ENCODE results near the gene RFPL1. TPM values are rescaled to one million over a fixed set of nuclear protein-coding genes. Genes with fewer than 3 reads are reported as not detected.

The RFPL1 gene
- total RNA-seq, 1 donor from 2014 or later, result 0.54 TPM

DNA sequence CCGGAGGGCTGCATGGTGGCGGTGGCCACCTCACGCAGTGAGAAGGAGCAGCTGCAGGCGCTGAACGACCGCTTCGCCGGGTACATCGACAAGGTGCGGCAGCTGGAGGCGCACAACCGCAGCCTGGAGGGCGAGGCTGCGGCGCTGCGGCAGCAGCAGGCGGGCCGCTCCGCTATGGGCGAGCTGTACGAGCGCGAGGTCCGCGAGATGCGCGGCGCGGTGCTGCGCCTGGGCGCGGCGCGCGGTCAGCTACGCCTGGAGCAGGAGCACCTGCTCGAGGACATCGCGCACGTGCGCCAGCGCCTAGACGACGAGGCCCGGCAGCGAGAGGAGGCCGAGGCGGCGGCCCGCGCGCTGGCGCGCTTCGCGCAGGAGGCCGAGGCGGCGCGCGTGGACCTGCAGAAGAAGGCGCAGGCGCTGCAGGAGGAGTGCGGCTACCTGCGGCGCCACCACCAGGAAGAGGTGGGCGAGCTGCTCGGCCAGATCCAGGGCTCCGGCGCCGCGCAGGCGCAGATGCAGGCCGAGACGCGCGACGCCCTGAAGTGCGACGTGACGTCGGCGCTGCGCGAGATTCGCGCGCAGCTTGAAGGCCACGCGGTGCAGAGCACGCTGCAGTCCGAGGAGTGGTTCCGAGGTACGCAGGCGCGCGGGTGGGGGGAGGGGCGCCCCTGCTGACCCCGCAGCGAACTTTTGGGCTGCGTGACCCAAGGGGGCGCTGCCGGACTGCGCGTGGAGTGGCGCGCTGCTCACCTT, 42.3 kb downstream of the RFPL1 start:
- H3K27ac Mint-ChIP-seq, result no peak overlapping the region
- no peaks in the 10 kb centered on the region for H3K36me3 Mint-ChIP-seq
- H3K9me3 Mint-ChIP-seq, result no peaks in the 10 kb centered on the region
- peaks cover 71% of the 10 kb centered on the region for H3K27me3 Mint-ChIP-seq (ENCODE audit: low read depth)
- DNase-seq (ENCODE audit: low spot score in 2 of 2, unreplicated experiment in 2 of 2), result peak in 1 of 2 experiments; percentile 57
- H3K4me3 Mint-ChIP-seq, result peak overlapping the region; percentile 63
- TF ChIP-seq, protein P1, sequence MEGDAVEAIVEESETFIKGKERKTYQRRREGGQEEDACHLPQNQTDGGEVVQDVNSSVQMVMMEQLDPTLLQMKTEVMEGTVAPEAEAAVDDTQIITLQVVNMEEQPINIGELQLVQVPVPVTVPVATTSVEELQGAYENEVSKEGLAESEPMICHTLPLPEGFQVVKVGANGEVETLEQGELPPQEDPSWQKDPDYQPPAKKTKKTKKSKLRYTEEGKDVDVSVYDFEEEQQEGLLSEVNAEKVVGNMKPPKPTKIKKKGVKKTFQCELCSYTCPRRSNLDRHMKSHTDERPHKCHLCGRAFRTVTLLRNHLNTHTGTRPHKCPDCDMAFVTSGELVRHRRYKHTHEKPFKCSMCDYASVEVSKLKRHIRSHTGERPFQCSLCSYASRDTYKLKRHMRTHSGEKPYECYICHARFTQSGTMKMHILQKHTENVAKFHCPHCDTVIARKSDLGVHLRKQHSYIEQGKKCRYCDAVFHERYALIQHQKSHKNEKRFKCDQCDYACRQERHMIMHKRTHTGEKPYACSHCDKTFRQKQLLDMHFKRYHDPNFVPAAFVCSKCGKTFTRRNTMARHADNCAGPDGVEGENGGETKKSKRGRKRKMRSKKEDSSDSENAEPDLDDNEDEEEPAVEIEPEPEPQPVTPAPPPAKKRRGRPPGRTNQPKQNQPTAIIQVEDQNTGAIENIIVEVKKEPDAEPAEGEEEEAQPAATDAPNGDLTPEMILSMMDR (IDR thresholded peaks at IDR 0.05; ENCODE audit: unreplicated experiment), result no peak
- H3K4me1 Mint-ChIP-seq, result peaks cover 24% of the 10 kb centered on the region

DNA sequence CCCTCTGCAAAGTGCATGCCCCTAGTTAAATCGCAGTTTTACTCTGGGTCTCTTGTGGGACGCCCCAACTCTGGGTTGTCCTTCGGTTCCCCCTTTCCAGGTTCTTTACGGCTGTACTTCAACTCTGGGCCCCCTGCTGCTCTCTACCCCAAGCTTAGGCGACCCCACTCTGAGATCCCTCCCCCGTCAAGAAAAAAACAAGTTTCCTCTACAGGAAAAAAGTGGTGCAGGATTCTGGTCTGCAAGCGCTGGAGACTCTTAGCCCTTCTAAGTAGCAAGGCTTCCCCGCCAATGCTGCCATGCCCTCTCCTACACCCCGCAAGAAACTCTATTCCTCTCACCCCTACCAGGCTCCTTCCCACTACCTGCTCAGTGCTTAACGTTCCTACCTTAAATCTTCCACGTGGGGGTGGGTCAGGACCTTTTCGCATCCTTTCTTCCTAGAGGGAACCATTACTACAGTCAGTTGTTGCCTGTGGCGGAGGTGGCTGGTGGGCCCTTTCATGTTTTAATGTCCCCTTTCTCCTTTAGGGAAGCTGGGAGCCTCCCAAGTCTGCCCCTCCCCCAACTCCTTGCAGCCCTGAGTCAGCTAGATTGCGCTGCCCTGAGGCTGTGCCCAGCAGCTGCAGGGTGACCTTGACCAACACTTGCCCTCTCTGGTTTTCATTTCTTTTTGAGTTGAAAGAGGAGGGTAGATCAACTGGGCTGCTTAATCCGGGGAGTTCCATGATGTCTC, 43.0 kb downstream of the RFPL1 start:
- TF ChIP-seq, protein P1 (IDR thresholded peaks at IDR 0.05; ENCODE audit: unreplicated experiment), result no peak
- Mint-ChIP-seq H3K27me3 (ENCODE audit: low read depth) (peaks cover 64% of the 10 kb centered on the region), H3K27ac (no peak overlapping the region)

DNA sequence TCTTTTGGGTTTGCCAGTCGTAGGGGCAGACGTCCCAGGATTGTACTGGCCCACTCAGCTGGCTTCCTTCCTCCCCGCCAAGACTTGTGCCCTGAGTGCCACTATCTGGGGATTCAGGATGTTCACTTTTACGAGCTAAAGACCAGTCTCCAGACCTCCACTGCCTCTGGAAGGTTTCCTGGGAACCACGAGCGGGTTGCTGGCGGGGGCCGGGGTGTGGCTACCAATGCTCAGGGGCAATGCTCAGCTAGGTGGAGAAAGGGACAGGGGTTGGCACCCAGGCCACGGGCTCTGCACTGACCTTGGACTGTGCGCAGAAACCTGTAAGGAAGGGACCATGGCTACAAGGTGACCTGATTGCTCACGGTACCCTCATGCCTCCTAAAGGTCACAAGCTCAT, 43.9 kb downstream of the RFPL1 start:
- Mint-ChIP-seq H3K4me1 (peaks cover 24% of the 10 kb centered on the region), H3K4me3 (peak overlapping the region; percentile 63), H3K27ac (no peak overlapping the region), H3K9me3 (no peaks in the 10 kb centered on the region), H3K27me3 (ENCODE audit: low read depth) (peaks cover 55% of the 10 kb centered on the region), H3K36me3 (no peaks in the 10 kb centered on the region)
- DNase-seq (ENCODE audit: low spot score in 2 of 2, unreplicated experiment in 2 of 2), result no peak
- TF ChIP-seq, protein P1 (IDR thresholded peaks at IDR 0.05; ENCODE audit: unreplicated experiment), result no peak

More for the DNA sequence above, 43.0 kb downstream of the RFPL1 start:
- Mint-ChIP-seq H3K4me1 (peaks cover 24% of the 10 kb centered on the region), H3K36me3 (no peaks in the 10 kb centered on the region), H3K4me3 (peak overlapping the region; percentile 63), H3K9me3 (no peaks in the 10 kb centered on the region)
- no peak for DNase-seq (ENCODE audit: low spot score in 2 of 2, unreplicated experiment in 2 of 2)

DNA sequence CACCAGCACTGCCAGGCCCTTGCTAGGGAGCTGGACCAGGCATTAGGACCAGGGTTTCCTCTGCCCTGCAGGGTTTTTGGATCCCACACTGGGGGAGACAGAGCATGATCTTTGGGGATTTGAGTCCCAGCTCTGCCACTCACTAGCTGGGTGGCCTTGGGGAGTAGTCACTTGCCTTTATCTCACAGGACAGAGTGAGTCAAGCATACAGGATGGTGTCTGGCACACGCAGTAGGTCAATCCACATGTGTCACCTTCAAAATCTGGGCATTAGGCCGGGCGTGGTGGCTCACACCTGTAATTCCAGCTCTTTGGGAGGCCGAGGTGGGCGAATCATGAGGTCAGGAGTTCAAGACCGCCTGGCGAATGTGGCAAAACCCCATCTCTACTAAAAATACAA, 44.3 kb downstream of the RFPL1 start:
- no peak for DNase-seq (ENCODE audit: low spot score in 2 of 2, unreplicated experiment in 2 of 2)
- Mint-ChIP-seq H3K27ac (no peak overlapping the region), H3K4me3 (no peak overlapping the region), H3K4me1 (peaks cover 24% of the 10 kb centered on the region), H3K36me3 (no peaks in the 10 kb centered on the region), H3K9me3 (no peaks in the 10 kb centered on the region), H3K27me3 (ENCODE audit: low read depth) (peaks cover 51% of the 10 kb centered on the region)
- TF ChIP-seq, protein P1 (IDR thresholded peaks at IDR 0.05; ENCODE audit: unreplicated experiment), result no peak

DNA sequence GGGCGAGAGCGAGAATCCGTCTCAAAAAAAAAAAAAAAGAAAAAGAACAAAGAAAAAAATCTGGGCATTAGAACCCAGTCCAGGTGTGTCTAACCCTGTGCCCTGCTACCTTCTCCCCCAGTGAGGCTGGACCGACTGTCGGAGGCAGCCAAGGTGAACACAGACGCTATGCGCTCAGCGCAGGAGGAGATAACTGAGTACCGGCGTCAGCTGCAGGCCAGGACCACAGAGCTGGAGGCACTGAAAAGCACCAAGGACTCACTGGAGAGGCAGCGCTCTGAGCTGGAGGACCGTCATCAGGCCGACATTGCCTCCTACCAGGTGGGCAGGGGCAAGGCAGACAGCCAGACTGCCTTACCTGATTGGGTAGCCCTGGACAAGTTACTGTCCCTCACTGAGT, 44.9 kb downstream of the RFPL1 start:
- H3K36me3 Mint-ChIP-seq, result no peaks in the 10 kb centered on the region
- peaks cover 20% of the 10 kb centered on the region for H3K4me1 Mint-ChIP-seq
- TF ChIP-seq, protein P1 (IDR thresholded peaks at IDR 0.05; ENCODE audit: unreplicated experiment), result no peak
- H3K27me3 Mint-ChIP-seq (ENCODE audit: low read depth), result peaks cover 45% of the 10 kb centered on the region
- no peaks in the 10 kb centered on the region for H3K9me3 Mint-ChIP-seq
- H3K27ac Mint-ChIP-seq, result no peak overlapping the region
- DNase-seq (ENCODE audit: low spot score in 2 of 2, unreplicated experiment in 2 of 2), result no peak
- no peak overlapping the region for H3K4me3 Mint-ChIP-seq

All from mesothelial cell of epicardium (in vitro differentiated cells).